Fibroblast of upper back skin (primary cell): ENCODE measurements around the gene MRPL2.

ENCODE experiments used
- DNase-seq: peaks from one replicate; pipeline ENCODE4 v3.0.0-alpha.2; 2013

Gene MRPL2

GRCh38 chr6:43016943-43017334, 42.3 kb downstream of the MRPL2 start:
- no peak for DNase-seq

GRCh38 chr6:43016176-43016942, 42.9 kb downstream of the MRPL2 start:
- no peak for DNase-seq

GRCh38 chr6:43014434-43014909, 44.8 kb downstream of the MRPL2 start:
- DNase-seq = peak; percentile 32

GRCh38 chr6:43013843-43014433, 45.3 kb downstream of the MRPL2 start, which contains the start of the genes KLHDC3 and MEA1:
Gene KLHDC3 (plus strand): TSS chr6:43014249. CDS start chr6:43017193, 2,944 bp downstream.
Gene MEA1 (minus strand): TSS chr6:43013946. CDS start chr6:43013813, 133 bp downstream.
- DNase-seq = peak; percentile 100

GRCh38 chr6:43013097-43013842, 46.0 kb downstream of the MRPL2 start:
- DNase-seq = peak; percentile 6

- no peak for DNase-seq
These were observed 46.9 kb downstream of the MRPL2 start for GRCh38 chr6:43012364-43012763.

- no peak for DNase-seq
These were observed 48.0 kb downstream of the MRPL2 start for GRCh38 chr6:43011207-43011606.

- DNase-seq = peak; percentile 34
These were observed 50.1 kb downstream of the MRPL2 start for GRCh38 chr6:43009124-43009523.

- no peak for DNase-seq
These were observed 52.1 kb downstream of the MRPL2 start for GRCh38 chr6:43007126-43007525.

GRCh38 chr6:43006251-43006650, 53.0 kb downstream of the MRPL2 start:
- DNase-seq = no peak

- DNase-seq = no peak
These were observed 53.4 kb downstream of the MRPL2 start for GRCh38 chr6:43005844-43006243.
